HCT116 (cell line): ENCODE results near the gene ATP8A2. TPM values are rescaled to one million over a fixed set of nuclear protein-coding genes. Genes with fewer than 3 reads are reported as not detected.

Experiments used
- ATAC-seq: fragments of 200-7000 bp; cut with Tn5 transposase; 2 replicates; pipeline ENCODE4 v1.9.1; 2020; ENCODE audit warnings: mild to moderate bottlenecking, moderate library complexity
- BruUV-seq: library from RNA; stranded (reverse); fragments of 400-500 nt; replicated peaks from 2 replicates; lab custom pipeline; 2021; lab: Mats Ljungman, UMichigan
- CTCF ChIA-PET: fragments of 300-600 bp; sonication (Branson Sonifier 250); formaldehyde crosslinking; loops from one replicate; lab custom pipeline; 2021; ENCODE audit warnings: antibody characterized with exemption; lab: Charles Lee
- POLR2A ChIA-PET: fragments of 300-600, 350-600 bp; sonication (Branson Sonifier 250); formaldehyde crosslinking; loops from one replicate; lab custom pipeline; 2021; ENCODE audit warnings: antibody characterized with exemption; lab: Charles Lee
- RAD21 ChIA-PET, 2 experiments: fragments of 300-600 bp; sonication (Branson Sonifier 250); formaldehyde crosslinking; loops; one replicate each; lab custom pipeline; 2023; ENCODE audit warnings: low total read pairs in 2 of 2; ENCODE audit not compliant: uncharacterized antibody in 2 of 2, unreplicated experiment in 2 of 2, low non-redundant PET in 1 of 2; lab: Charles Lee
- DNase-seq: peaks from one replicate; pipeline ENCODE4 v3.0.0-alpha.2; 2010; ENCODE audit warnings: low read depth, low spot score
- H2AFZ ChIP-seq: fragments of 200-600 bp; shearing (Covaris generic), sonication (generic); 2 replicates; pipeline ENCODE4 v1.6.1; 2017; ENCODE audit warnings: low read depth, mixed run types, mixed read lengths, antibody characterized with exemption, low read length; ENCODE audit not compliant: poor library complexity, severe bottlenecking
- H3K27ac ChIP-seq: 2 replicates; pipeline ENCODE4 v1.5.1; 2012; ENCODE audit warnings: low read depth, low read length
- H3K27me3 ChIP-seq: fragments of 200-600 bp; sonication (generic); 2 replicates; pipeline ENCODE4 v1.6.1; 2016; ENCODE audit warnings: mixed run types, low read length, mixed read lengths; ENCODE audit not compliant: insufficient read depth
- H3K36me3 ChIP-seq, 2 experiments: fragments of 200-500 bp in 1 of 2; fragments of 200-600 bp in 1 of 2; sonication (Bioruptor generic) in 1 of 2; sonication (generic) in 1 of 2; 2 replicates each; pipeline versions ENCODE4 v1.5.1 to v1.6.1; 2014 to 2016; ENCODE audit warnings: low read length in 2 of 2, inconsistent platforms in 1 of 2, mixed read lengths in 1 of 2, mixed run types in 1 of 2; ENCODE audit not compliant: insufficient read depth in 2 of 2, control insufficient read depth in 1 of 2
- H3K4me1 ChIP-seq, 2 experiments: fragments of 200-600 bp in 1 of 2; sonication (generic) in 1 of 2; 2 replicates each; pipeline versions ENCODE4 v1.5.1 to v1.6.1; 2012 to 2017; ENCODE audit warnings: low read length in 2 of 2, inconsistent platforms in 1 of 2, mild to moderate bottlenecking in 1 of 2, mixed read lengths in 1 of 2, mixed run types in 1 of 2, moderate library complexity in 1 of 2; ENCODE audit not compliant: insufficient read depth in 2 of 2, control insufficient read depth in 1 of 2
- H3K4me2 ChIP-seq: fragments of 200-600 bp; sonication (generic); 2 replicates; pipeline ENCODE4 v1.6.1; 2017; ENCODE audit warnings: mixed run types, low read length, mixed read lengths
- H3K4me3 ChIP-seq, 2 experiments: fragments of 200-600 bp in 1 of 2; sonication (generic) in 1 of 2; replicated peaks in 1 of 2; 2 replicates each; pipeline ENCODE4 v1.5.1; 2011 to 2016; ENCODE audit warnings: low read length in 2 of 2, control low read depth in 1 of 2, low read depth in 1 of 2, mild to moderate bottlenecking in 1 of 2, mixed read lengths in 1 of 2, mixed run types in 1 of 2
- H3K79me2 ChIP-seq: fragments of 200-600 bp; sonication (generic); 2 replicates; pipeline ENCODE4 v1.6.1; 2017; ENCODE audit warnings: mild to moderate bottlenecking, mixed run types, low read length, moderate library complexity, mixed read lengths; ENCODE audit not compliant: insufficient read depth
- H3K9ac ChIP-seq: fragments of 200-600 bp; sonication (generic); 2 replicates; pipeline ENCODE4 v1.6.1; 2016; ENCODE audit warnings: low read length, mixed read lengths
- H3K9me2 ChIP-seq: fragments of 200-600 bp; sonication (generic), shearing (Covaris generic); 2 replicates; pipeline ENCODE4 v1.6.1; 2017; ENCODE audit warnings: mixed run types, mild to moderate bottlenecking, moderate library complexity; ENCODE audit not compliant: insufficient read depth
- H3K9me3 ChIP-seq, 2 experiments: fragments of 200-500 bp in 1 of 2; fragments of 200-600 bp in 1 of 2; sonication (Bioruptor generic) in 1 of 2; sonication (generic) in 1 of 2; 2 replicates each; pipeline ENCODE4 v1.6.1; 2014 to 2017; ENCODE audit warnings: low read length in 2 of 2, mixed read lengths in 2 of 2, inconsistent platforms in 1 of 2, low read depth in 1 of 2, mild to moderate bottlenecking in 1 of 2, mixed run types in 1 of 2, moderate library complexity in 1 of 2; ENCODE audit not compliant: control insufficient read depth in 1 of 2, insufficient read depth in 1 of 2
- H4K20me1 ChIP-seq: fragments of 200-600 bp; sonication (generic), shearing (Covaris generic); 2 replicates; pipeline ENCODE4 v1.6.1; 2017; ENCODE audit warnings: mixed run types, mild to moderate bottlenecking, moderate library complexity; ENCODE audit not compliant: insufficient read depth
- ATF3 ChIP-seq: IDR thresholded peaks from 2 replicates; pipeline ENCODE4 v1.6.1; 2012
- CBX3 ChIP-seq: IDR thresholded peaks from 2 replicates; pipeline ENCODE4 v1.6.1; 2012; ENCODE audit warnings: low read depth
- CEBPB ChIP-seq: IDR thresholded peaks from 2 replicates; pipeline ENCODE4 v1.6.1; 2012; ENCODE audit warnings: low read depth
- CTCF ChIP-seq, 3 experiments: fragments of 200-600 bp in 1 of 3; sonication (generic) in 1 of 3; IDR thresholded peaks in 2 of 3; conservative IDR thresholded peaks in 1 of 3; 2 replicates each; pipeline ENCODE4 v1.5.1; 2012 to 2017; ENCODE audit warnings: low read depth in 2 of 3, low read length in 2 of 3, antibody characterized with exemption in 1 of 3, borderline replicate concordance in 1 of 3, control low read depth in 1 of 3, mild to moderate bottlenecking in 1 of 3, mixed read lengths in 1 of 3, mixed run types in 1 of 3, moderate library complexity in 1 of 3; ENCODE audit not compliant: insufficient read depth in 1 of 3
- EZH2 ChIP-seq: fragments of 200-600 bp; sonication (generic); IDR thresholded peaks from 2 replicates; pipeline ENCODE4 v1.6.1; 2017; ENCODE audit warnings: antibody characterized with exemption, mixed run types
- EZH2phosphoT487 ChIP-seq: fragments of 200-600 bp; IDR thresholded peaks from 2 replicates; pipeline ENCODE4 v1.6.1; 2018; ENCODE audit warnings: antibody characterized with exemption, borderline replicate concordance
- JUND ChIP-seq: IDR thresholded peaks from 2 replicates; pipeline ENCODE4 v1.6.1; 2012
- POLR2A ChIP-seq: IDR thresholded peaks from 2 replicates; pipeline ENCODE4 v1.7.0; 2011; ENCODE audit warnings: borderline replicate concordance; ENCODE audit not compliant: insufficient read depth, insufficient read length; ENCODE audit errors: extremely low read depth
- RAD21 ChIP-seq: IDR thresholded peaks from 2 replicates; pipeline ENCODE4 v1.6.1; 2012; ENCODE audit warnings: low read depth, mild to moderate bottlenecking
- SIN3A ChIP-seq: IDR thresholded peaks from 2 replicates; pipeline ENCODE4 v1.6.1; 2012; ENCODE audit warnings: low read depth
- SP1 ChIP-seq: IDR thresholded peaks from 2 replicates; pipeline ENCODE4 v1.6.1; 2012; ENCODE audit warnings: low read depth
- SRF ChIP-seq: IDR thresholded peaks from 2 replicates; pipeline ENCODE4 v1.6.1; 2012; ENCODE audit warnings: low read depth
- TCF7L2 ChIP-seq: IDR thresholded peaks from 2 replicates; pipeline ENCODE4 v1.7.0; 2011; ENCODE audit warnings: borderline replicate concordance, inconsistent platforms; ENCODE audit not compliant: insufficient read depth, insufficient read length; ENCODE audit errors: extremely low read depth
- YY1 ChIP-seq: IDR thresholded peaks from 2 replicates; pipeline ENCODE4 v1.6.1; 2011; ENCODE audit warnings: low read length, low read depth, moderate library complexity, mild to moderate bottlenecking; ENCODE audit not compliant: insufficient replicate concordance; ENCODE audit errors: extremely low read depth
- ZFX ChIP-seq: fragments of 450-650 bp; IDR thresholded peaks from 2 replicates; pipeline ENCODE4 v1.6.1; 2017
- intact Hi-C: fragments of 100-400 bp; cut with micrococcal nuclease; formaldehyde crosslinking; loops from 2 replicates; pipeline ENCODE4 v1.10.0; 2022
- total RNA-seq: library from RNA; stranded (reverse); gene quantifications from one replicate; pipeline ENCODE4 v1.2.1, GENCODE V29; 2021; ENCODE audit not compliant: unreplicated experiment

Gene ATP8A2
- total RNA-seq, 1 experiment from 2014 or later: not detected

GRCh38 chr13:25632166-25632888, 260.6 kb downstream of the ATP8A2 start (continued):
- no peak for TF ChIP-seq SIN3A
- TF ChIP-seq JUND: no peak
- no peak for TF ChIP-seq CEBPB
- no peak for TF ChIP-seq RAD21
- TF ChIP-seq TCF7L2: no peak

GRCh38 chr13:25633093-25633492, 261.3 kb downstream of the ATP8A2 start:
- Histone ChIP-seq H3K4me3 (no peak overlapping the region), H2AFZ (no peak overlapping the region), H3K4me1 (no peaks in the 10 kb centered on the region), H3K4me2 (no peak overlapping the region), H3K79me2 (no peaks in the 10 kb centered on the region), H4K20me1 (no peaks in the 10 kb centered on the region), H3K36me3 (no peaks in the 10 kb centered on the region)
- ChIA-PET POLR2A (no interaction called here), RAD21 (no interaction called here)
- BruUV-seq: no TSS peak
- no peak for ATAC-seq
- TF ChIP-seq RAD21: no peak
- TF ChIP-seq SP1: no peak
- no peak for TF ChIP-seq EZH2
- TF ChIP-seq CTCF (IDR thresholded peaks at IDR 0.05 in 2 of 3, conservative IDR thresholded peaks at IDR 0.05 in 1 of 3; ENCODE audit: borderline replicate concordance in 1 of 3, insufficient read depth in 1 of 3, low read depth in 2 of 3, low read length in 2 of 3): no peak
- no peak for TF ChIP-seq TCF7L2
- no peak for TF ChIP-seq SIN3A
- no peak for TF ChIP-seq SRF
- TF ChIP-seq CBX3: no peak
- no peak for TF ChIP-seq JUND
- TF ChIP-seq ZFX: no peak
- TF ChIP-seq ATF3: no peak
- TF ChIP-seq EZH2phosphoT487: no peak
- TF ChIP-seq POLR2A: no peak
- no peak for TF ChIP-seq CEBPB
- TF ChIP-seq YY1: no peak
- TF ChIP-seq, all 23 proteins: peak for 0
- Histone ChIP-seq H3K27me3 (peaks cover 19% of the 10 kb centered on the region), H3K9me3 (no peaks in the 10 kb centered on the region), H3K9me2 (no peaks in the 10 kb centered on the region), H3K9ac (no peak overlapping the region), H3K27ac (no peak overlapping the region)
- intact Hi-C loops: no loop called here
- no peak for DNase-seq
- CTCF ChIA-PET: no interaction called here
